K562 treated with DMSO at 1 percent for 4 hours (cell line): ENCODE data around the gene ZYX. TPM values are rescaled to one million over a fixed set of nuclear protein-coding genes. Genes with fewer than 3 reads are reported as not detected.

Source experiments
- total RNA-seq: library from RNA; unstranded; fragments of 300-600 nt; gene quantifications from 2 replicates; pipeline ENCODE4 v1.2.3, GENCODE V29; 2022; ENCODE audit not compliant: insufficient read depth

Gene ZYX, protein sequence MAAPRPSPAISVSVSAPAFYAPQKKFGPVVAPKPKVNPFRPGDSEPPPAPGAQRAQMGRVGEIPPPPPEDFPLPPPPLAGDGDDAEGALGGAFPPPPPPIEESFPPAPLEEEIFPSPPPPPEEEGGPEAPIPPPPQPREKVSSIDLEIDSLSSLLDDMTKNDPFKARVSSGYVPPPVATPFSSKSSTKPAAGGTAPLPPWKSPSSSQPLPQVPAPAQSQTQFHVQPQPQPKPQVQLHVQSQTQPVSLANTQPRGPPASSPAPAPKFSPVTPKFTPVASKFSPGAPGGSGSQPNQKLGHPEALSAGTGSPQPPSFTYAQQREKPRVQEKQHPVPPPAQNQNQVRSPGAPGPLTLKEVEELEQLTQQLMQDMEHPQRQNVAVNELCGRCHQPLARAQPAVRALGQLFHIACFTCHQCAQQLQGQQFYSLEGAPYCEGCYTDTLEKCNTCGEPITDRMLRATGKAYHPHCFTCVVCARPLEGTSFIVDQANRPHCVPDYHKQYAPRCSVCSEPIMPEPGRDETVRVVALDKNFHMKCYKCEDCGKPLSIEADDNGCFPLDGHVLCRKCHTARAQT
- total RNA-seq: 103 and 111 TPM in 2 replicates

DNA sequence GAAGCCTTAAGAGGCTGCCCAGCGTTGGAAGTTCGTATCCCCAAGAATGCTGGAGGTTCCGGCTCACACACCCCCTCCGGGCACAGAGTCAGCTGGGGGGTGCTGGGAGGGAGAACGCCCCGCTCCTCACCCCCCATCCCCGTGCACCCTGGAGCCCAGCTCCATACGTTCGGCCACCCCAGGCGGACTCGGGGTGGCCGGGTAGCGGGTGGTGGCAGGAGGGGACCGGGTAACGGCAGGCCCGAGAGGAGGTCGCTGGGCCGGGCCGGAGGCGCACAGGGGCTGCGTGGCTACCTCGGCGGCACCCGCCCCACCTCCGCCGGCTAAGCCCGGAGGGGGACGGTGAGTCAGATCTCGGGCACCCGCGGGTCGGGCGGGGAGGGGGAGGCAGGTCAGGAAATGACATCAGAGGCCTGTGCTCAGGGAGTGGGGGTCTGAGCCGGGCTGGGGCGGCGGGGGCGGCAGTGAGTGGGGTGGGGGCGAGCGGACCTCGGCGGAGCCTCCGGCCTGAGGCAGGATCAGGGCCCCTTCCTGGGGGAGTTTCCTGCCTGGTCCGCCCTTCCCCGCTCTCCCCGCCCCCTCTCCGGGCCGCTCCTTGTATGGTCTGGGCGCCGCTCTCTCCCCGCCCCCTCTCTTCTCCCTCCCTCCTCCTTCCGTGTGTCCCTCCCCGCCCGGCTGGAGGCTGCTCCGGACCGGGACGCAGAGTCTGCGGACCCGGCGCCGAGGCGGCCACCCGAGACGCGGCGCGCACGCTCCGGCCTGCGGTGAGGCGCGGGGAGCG, at the start of gene ZYX:
TSS of gene ZYX (plus strand) at position 700 of the 781 bp plus-strand sequence. CDS start 227 bp downstream, outside the sequence.

DNA sequence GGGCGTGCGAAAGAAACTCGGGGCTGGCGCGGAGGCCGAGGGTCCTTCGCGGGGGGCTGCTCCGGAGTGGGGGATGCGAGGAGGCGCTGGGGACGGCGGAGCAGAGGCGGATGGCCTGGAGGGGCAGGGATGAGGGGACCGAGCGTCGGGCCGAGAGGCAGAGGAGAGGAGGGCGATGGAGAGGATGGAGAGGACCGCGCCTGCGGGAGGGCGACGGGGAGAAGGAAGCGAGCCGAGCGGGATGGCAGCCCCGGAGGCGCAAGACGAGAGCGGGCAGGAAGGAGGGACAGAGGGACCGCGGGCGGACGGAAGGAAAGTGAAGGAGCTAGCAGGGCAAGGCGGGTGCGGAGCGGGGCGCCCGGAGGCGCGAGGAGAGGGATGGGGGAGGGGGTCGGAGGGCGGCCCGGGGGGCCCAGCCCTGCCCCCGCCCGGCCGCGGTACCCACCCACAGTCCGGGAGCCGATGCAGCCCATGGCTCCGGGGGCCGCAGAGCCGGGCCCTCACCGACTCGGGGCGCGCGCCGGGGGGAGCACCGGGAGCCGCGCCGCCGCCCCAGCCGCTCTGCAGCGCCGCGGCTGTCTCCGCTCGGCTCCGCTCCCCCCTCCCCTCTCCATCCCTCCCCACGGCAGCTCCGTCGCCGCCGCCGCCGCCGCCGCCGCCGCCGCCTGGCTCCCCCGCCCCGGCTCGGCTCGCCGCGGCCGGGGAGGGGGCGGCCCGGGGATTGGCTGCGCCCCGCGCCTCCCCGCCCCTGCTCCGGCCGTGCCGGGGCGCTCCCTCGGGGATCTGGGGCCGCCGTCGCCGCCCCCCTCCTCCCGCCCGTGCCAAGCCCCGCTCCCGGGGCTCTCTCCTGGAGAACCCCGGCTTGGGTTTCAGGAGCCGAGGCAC, 18.8 kb upstream of the ZYX start, which contains the start of gene FAM131B:
TSS of gene FAM131B (minus strand) at position 583 of the 885 bp plus-strand sequence. CDS start at position 473, 110 bp downstream.

GRCh38 chr7:143408686-143409561, 27.8 kb downstream of the ZYX start, which contains the start of gene EPHA1:
Gene EPHA1, minus strand, starts transcription at chr7:143408856. Its CDS starts 51 bp downstream, at chr7:143408805.

Other genes with a start within 250 kb of the ZYX start
- gene PIP, start 249.3 kb upstream of the ZYX start, total RNA-seq: not detected in 2 replicates
- gene TAS2R39, start 197.9 kb upstream of the ZYX start, total RNA-seq: not detected in 2 replicates
- not detected in 2 replicates for gene TAS2R40, start 159.3 kb upstream of the ZYX start, total RNA-seq
- gene GSTK1, start 117.9 kb upstream of the ZYX start, total RNA-seq: 165 and 185 TPM in 2 replicates
- not detected in 2 replicates for gene TMEM139, start 96.4 kb upstream of the ZYX start, total RNA-seq
- gene CASP2, start 93.0 kb upstream of the ZYX start, total RNA-seq: 18.3 and 27.4 TPM in 2 replicates
- 0.37 TPM in 1 of 2 replicates, not detected in the other for gene CLCN1, start 65.2 kb upstream of the ZYX start, total RNA-seq
- gene FAM131B, start 18.6 kb upstream of the ZYX start, total RNA-seq: not detected in 2 replicates
- gene EPHA1, start 27.5 kb downstream of the ZYX start, total RNA-seq: not detected in 2 replicates
- not detected in 2 replicates for gene TAS2R60, start 62.1 kb downstream of the ZYX start, total RNA-seq
- gene TAS2R41, start 96.5 kb downstream of the ZYX start, total RNA-seq: not detected in 2 replicates
- gene CTAGE15, start 190.5 kb downstream of the ZYX start, total RNA-seq: not detected in 2 replicates
- 3.6 and 4.6 TPM in 2 replicates for gene TCAF2, start 239.6 kb downstream of the ZYX start, total RNA-seq